Non-pigmented ciliary epithelial cell (primary cell): ENCODE results near the gene TAF3.
A peak's percentile ranks its signal among the peaks of the same experiment; 100 is the strongest.
"Not testable (repeated sequence)": the region's sequence is repeated elsewhere in the genome, so short reads cannot be mapped to it uniquely, and the experiment has no call there.

ENCODE experiments used
- DNase-seq: peaks from one replicate; pipeline ENCODE4 v3.0.0-alpha.2; 2010; ENCODE audit warnings: low read depth

TAF3 gene, protein sequence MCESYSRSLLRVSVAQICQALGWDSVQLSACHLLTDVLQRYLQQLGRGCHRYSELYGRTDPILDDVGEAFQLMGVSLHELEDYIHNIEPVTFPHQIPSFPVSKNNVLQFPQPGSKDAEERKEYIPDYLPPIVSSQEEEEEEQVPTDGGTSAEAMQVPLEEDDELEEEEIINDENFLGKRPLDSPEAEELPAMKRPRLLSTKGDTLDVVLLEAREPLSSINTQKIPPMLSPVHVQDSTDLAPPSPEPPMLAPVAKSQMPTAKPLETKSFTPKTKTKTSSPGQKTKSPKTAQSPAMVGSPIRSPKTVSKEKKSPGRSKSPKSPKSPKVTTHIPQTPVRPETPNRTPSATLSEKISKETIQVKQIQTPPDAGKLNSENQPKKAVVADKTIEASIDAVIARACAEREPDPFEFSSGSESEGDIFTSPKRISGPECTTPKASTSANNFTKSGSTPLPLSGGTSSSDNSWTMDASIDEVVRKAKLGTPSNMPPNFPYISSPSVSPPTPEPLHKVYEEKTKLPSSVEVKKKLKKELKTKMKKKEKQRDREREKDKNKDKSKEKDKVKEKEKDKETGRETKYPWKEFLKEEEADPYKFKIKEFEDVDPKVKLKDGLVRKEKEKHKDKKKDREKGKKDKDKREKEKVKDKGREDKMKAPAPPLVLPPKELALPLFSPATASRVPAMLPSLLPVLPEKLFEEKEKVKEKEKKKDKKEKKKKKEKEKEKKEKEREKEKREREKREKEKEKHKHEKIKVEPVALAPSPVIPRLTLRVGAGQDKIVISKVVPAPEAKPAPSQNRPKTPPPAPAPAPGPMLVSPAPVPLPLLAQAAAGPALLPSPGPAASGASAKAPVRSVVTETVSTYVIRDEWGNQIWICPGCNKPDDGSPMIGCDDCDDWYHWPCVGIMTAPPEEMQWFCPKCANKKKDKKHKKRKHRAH

DNA sequence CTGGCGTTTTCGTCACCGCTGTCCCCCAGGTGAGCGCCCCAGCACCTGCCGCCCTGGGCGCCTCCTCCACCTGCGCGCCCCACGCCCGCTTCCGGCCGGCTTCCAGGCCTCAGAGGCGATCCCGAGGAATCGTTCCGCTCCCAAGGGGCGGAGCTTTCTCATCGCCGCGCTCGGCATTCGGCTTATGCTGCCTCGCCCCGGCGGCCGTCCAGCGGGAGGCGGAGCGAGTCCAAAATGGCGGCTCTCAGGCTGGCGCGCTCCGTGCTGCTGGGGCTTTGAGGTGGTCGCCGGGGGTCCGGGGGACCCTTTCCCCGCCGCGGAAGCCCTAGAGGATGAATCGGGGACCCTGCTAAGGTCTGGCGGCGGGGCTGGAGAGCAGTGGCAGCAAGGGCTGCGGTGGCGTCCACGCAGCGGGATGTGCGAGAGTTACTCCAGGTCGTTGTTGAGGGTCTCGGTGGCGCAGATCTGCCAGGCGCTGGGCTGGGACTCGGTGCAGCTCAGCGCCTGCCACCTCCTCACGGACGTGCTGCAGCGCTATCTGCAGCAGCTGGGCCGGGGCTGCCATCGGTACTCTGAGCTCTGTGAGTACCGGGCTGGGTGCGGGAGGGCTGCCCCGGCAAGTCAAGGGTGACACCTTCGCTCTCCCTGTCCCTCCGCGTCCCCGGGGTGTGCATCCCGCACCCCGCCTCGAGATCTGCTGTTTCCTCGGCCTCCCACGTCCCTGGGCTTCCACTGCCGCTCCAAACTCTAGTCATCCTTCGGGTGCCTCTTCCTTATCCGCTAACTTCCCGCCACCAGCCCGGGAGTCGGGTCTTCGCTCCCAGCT is at the start of gene TAF3:
TSS of gene TAF3 (plus strand) at position 211 of the 826 bp plus-strand sequence. CDS start at position 416, 205 bp downstream.
- peak; percentile 35 for DNase-seq

DNA sequence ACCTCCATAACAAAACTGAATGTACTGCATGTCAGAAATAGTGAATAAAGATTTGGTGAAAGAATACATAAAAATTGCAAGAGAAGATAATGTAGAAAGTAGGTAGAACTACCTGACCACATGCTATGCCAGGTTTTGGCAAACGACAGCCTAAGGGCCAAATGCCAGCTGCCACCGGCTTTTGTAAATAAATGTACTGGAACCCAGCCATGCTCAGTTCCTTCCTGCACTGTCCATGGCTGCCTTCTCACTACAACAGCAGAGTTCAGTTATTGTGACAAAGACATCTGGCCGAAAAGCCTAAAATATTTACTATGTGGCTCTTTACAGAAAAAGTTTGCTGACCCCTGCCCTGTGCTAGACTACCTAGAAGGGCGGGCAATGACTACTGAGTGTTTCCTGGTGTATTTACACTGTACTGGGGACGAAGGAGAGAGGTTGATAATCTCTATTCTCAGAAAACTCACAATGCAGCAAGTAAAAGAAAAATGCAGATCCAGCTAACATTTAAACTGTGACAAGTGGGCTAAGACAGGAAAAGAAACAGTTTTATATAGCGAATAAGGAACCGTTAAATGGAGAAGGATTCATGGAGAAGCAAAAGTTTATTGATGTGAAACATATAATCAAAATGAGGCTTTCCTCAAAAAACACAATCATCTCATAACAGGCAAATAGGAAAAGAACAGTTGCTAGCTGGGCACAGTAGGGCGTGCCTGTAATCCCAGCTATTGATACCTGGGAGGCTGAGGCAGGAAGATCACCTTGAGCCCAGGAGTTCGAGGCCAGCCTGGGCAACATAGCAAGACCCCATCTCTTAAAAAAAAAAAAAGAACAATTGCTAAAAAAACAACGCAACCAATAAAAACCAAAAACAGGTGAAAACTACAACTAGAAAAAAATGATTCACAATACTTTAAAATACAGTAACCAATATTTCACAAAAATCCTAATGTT is 44.2 kb upstream of the TAF3 start:
- no peak for DNase-seq

DNA sequence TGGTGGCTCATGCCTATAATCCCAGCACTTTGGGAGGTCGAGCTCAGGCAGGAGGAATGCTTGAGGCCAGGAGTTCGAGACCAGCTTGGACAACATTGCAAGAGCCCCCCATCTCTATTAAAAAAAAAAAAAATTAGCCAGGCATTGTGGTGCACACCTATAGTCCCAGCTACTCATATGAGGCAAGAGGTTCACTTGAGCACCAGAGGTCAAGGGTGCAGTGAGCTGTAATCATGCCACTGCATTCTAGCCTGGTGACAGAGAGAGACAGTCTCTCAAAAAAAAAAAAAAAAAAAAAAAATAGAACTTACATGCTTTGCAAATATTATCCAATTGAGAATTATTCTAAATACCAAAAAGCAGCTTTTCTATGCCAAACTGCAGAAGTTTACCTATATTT is 41.5 kb upstream of the TAF3 start:
- no peak for DNase-seq

DNA sequence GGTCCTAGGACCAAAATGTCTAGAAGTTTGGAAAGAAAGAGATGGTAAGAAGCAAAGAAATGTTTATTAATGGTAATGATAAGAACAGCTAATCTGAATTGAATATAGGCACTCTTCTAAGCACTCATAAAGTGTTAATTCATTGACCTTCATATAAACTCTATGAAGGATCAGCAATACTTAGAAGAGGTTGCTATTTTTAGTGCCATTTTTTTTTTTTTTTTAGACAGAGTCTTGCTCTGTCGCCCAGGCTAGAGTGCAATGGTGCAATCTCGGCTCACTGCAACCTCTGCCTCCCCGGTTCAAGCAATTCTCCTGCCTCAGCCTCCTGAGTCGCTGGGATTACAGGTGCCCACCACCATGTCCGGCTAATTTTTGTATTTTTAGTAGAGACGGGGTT is 36.1 kb upstream of the TAF3 start:
- not testable (repeated sequence) for DNase-seq

DNA sequence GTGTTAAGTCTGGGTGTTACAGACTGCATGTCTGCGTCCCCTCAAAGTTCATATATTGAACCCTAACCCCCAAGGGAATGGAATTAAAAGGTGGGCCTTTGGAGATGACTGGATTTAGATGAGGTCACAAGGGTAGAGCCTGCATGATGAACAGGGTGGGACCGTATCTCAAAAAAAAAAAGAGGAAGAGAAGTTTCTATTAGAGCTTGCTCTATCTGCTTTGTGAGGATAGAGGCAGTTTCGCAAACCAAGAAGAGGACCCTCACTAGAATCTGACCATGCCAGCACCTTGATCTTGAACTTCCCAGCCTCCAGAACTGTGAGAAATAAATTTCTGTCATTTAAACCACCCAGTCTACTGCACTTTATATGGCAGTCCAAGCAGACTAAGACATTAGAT is 31.9 kb upstream of the TAF3 start:
- DNase-seq, result no peak

DNA sequence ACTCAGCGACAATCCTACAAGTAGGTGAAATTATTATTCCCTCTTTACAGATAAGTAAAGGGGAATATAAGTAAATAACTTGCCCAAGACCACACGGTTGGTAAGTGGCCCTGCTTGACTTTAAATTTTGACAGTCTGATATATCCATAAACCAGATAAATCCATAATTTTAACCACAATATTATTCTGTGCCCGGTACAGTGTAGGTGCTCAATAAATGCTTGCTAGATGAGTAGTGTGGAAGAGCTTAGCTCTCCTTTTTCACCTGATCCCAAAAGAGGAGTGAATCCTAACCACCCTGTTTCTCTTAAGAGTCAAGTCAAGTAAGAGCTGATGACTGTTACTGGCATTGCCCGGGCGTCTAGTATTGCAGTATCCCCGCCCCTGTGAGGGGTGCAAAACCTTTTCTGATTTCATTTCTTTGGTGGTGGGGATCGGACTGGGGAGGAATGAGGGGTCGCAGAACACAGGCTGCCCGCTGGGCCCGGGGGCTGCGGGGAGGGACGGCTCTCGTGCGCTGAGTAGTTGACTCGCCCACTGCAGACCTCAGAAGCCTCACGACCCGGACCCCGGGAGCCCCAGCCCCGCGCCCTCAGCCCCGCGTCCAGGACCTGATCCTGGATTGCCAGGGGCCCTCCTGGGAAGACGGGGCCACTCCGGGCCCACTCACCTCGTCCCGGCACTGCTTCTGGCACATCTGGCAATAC is 31.0 kb upstream of the TAF3 start:
- DNase-seq, result no peak

DNA sequence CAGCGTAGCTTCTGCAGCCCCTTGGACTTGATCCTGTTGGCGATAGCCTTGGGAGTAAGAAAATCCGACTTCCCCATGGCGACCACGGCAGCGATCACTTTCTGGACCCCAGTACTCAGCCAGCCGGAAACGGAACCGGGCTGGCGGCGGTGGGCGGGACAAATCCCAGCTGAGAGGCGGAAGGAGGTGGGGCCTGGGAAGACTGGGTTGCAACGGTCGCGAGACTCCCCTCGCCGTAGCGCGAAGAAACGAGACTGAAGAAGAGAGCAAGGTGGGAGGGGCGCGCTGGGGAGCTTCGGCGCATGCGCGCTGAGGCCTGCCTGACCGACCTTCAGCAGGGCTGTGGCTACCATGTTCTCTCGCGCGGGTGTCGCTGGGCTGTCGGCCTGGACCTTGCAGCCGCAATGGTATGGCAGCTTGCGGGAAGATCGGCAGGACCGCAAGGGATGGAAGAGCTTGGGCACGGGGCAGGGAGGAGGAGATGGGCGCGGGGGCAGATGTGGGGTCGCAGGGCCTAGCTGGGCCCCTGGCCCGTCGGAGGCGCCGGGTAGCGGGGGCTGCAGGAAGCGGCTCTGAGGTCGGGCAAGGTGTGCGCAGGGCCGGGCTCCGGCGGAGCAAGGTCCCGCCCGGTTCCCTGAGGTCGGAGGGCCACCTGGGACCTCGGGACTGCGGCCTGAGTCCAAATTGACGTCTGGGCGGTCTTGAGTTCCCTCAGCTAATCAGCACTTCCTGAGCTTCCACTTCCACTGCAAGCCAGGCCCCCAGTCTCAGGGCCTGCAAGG is 30.3 kb upstream of the TAF3 start, which contains the start of the genes ATP5F1C and KIN:
TSS of gene ATP5F1C (plus strand) at position 321 of the 782 bp plus-strand sequence. CDS start at position 352, 31 bp downstream.
TSS of gene KIN (minus strand) at position 137 of the 782 bp plus-strand sequence. CDS start at position 77, 60 bp downstream.
- DNase-seq, result peak; percentile 79

DNA sequence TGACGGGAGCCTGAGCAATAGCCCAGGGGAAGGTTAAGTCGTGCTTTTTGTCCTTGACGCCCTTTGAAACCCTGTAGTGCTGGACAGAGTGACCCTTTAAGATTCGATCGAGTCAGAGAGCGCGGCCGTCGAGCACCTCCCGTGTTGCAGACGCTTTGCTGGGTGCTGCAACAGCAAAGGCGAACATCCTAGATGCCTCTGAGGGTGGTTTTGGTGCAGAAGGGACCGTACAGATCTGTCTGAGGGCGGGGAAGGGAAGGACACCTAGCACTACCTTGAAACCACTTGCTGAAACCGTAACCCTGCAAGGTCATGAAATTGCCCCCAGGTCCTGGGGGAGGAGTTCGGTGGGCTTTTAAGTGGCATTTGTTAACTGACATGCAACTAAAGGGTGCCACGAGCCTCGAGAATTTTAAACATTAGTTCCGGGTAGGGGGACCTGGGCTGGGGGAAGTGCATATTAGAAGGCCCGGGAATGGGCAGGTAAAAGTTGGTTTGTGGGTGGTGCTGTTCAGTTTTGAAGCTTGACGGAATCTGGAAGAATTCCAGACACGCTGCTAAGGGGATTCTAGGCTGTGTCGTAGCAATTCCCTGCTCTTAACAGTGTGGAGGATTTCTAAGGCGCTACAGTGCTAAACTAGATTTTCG is 29.5 kb upstream of the TAF3 start:
- no peak for DNase-seq

DNA sequence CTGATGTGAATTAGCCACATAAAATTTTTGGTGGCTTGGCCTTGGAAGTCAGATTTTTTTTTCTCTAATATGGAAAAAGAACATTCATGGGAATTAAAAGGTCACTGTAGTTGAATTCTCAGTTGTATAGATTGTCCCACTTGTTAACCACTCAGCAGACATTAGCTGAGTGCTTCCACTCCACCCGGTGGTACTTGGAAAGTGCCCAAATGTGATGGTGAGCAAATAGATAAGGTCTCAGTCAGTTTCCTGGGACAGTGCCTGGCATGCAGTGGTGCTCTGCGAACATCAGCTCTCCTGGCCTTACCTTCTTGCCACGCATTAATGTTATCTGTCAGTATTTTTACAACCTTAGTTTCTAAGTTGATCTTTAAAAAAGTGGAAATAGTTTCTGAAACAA is 28.9 kb upstream of the TAF3 start:
- DNase-seq, result no peak

DNA sequence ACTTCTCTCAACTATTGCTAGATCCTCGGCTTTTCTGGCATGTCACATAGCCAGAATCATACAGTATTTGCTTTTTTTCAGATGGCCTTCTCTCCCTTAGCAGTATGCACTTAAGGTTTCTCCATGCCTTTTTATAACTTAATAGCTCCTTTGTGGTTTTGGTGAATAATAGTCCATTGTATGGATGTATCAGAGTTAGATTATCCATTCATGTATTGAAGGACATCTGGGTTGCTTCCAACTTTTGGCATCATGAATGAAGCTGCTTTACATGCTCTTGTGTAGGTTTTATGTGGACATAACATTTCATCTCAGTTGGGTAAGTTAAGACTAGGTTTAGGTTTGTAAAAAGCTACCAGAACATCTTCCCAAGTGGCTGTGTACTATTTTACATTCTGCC is 25.8 kb upstream of the TAF3 start:
- DNase-seq, result no peak

DNA sequence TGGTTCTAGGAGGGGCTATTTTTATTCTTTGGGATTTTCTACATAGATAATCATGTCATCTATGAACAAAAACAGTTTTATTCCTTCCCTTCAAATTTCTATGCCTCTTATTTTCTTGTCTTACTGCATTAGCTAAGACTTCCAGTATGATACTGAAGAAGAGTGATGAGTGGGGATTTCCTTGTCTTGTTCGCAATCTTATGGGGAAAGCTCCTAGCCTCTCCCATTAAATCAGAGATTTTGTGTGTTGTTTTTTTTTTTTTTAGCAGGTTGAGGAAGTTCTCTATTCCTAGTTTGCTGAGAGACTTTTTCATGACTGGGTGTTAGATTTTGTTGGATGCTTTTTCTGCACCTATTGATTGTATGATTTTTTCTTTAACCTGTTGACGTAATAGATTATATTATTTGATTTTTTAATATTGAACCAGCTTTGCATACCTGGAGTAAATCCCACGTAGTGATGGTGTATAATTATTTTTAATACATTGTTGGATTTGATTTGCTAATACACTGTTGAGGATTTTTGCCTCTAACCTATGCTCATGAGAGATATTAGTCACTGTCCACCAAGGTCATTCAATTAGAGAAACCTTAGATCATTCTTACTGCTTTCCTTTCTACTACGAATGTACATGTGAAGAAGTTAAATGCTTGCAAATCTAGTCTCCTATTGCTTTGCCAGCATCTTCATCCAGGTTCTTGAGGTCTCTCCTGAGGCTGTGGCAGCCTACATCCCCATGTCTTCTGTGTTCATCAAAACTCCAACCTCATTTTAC is 23.9 kb upstream of the TAF3 start:
- no peak for DNase-seq

DNA sequence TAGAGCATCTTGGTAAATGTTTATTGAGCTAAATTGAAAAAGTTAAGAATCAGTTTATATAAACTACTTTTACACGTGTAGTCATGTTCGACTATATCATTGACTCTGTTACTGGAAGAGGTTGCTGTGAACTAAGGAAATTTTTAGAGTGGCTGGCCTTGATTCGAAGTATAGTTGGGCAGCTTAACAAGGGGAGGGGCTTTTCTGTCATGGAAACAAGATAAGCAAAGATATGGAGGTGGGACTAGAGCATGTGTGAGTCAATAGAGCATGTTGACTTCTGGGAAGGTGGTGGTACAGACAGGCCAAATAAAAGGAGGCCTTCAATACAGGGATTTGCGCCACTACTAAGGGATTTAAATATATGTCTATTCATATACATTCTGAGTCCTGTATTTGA is 22.7 kb upstream of the TAF3 start:
- no peak for DNase-seq

DNA sequence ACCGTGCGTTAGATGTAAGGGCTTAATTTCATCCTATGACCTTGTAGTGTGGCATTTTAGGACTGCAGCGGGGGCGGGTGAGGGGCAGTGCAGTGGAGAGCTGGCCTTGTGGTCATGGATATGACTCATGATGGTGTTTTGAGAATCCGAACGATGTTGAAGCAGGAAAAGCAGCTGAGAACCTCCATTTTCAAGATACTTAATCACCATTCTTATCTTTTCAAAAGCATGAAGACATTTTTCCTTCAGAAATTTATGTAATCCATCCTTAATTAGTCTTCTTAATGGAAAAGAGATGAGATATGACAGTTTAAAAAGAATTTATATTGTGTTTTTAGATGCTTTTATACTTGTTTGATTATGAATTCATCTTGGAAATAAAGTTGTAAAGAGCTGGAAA is 20.7 kb upstream of the TAF3 start:
- DNase-seq, result peak; percentile 96

DNA sequence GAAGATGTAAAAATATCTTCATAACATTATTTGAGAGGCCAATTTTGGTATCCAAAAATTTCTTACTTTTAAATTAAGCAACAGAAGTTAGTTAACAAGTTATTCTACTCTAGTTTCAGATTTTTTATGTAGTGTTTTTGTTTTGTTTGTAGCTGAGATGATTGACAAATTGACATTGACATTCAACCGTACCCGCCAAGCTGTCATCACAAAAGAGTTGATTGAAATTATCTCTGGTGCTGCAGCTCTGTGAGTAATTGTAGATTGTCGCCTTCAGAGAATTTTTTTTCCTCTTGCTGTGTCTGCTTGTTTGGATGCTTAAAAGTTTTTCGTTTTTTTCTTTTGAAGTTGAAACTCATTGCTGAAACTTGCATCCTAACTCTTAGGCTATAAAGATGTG is 15.7 kb upstream of the TAF3 start:
- DNase-seq, result no peak

DNA sequence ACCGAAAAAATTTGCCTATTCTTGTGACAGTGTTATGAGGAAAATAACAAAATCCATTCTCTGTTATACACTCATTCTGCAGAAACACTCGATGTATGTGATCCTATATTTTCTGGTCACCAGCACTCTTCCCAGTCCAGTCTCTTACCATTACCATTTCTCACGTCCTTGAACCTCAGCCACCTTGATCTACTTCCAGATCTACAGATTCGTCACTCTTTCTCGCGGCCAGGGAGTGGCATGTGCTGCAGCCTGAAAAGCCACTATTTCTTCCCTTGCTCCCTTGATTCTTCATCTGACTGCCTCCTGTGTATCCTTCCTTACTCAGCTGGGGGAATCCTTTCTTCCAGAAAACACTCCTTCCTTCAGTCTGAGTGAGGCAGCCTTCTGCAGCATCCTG is 14.1 kb upstream of the TAF3 start:
- DNase-seq, result no peak

DNA sequence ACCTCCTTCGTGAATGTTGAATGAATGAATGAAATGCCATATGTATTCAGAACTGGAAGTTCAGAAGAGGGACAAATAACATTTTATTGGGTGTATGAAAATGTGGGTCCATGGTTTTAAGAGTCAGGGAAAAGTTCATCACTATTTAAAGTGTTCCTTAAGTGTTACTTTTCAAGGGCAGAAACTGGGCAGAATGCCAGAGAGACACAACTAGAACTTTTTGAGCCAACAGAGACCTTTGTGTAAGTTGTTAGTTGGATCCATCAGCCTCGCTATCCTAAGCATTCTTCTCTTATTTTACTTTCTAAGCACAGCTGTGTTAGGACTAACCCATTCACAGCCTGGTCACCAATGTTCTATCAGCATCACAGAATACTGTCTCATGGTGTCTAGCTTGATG is 13.6 kb upstream of the TAF3 start:
- no peak for DNase-seq

DNA sequence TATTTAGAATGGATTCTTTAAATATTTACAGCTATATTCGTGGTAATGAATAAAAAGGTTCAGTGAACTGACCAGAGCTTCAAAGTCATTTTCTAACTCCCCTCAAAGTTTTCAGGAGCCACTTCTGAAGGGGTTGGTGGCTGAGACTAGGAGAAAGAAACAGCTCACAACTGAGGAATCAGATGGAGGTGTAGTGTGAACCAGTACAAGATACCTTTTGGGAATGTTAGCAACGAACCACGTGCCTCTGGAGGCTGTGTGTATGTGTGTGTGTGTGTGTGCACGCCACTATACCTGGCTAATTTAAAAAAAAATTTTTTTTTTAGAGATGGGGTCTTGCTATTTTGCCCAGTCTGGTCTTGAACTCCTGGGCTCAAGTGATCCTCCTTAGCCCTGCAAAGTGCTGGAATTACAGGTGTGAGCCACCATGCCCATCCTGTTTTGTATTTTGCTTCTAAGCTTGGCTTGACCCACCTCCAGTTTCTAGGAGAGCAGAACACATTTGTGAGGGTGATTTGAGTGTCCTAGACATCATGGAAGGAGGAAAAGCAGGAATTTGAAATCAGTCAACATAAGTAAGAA is 9.5 kb upstream of the TAF3 start:
- no peak for DNase-seq

DNA sequence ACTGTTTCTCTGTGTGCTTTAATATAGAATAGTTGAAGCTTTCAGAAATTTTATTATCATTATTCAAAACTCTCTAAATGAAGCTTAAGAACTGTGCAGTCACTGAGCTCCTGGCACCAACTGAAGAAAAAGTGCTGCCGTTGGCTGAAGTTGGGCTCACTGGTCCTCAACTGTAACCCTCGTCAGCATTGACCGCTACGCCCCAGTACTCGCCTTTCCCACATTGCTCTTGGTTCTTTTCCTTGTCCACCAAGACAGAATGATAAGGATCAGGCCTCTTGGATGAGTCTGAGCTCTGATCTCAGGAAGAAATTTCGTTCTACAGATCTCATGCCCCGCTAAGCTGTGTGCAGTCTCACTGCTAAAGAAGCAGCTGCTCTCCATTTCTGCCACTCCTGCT is 7.9 kb upstream of the TAF3 start:
- DNase-seq, result no peak
